Astrocyte (in vitro differentiated cells and primary cell): ENCODE measurements around the gene WDR1. TPM values are rescaled to one million over a fixed set of nuclear protein-coding genes. Genes with fewer than 3 reads are reported as not detected.

ENCODE experiments used
- DNase-seq: peaks from one replicate; pipeline ENCODE4 v3.0.0-alpha.2; 2010; ENCODE audit warnings: low read depth
- FAIRE-seq: peaks from 2 replicates; lab custom pipeline; 2011; peaks lifted over from hg19 to GRCh38; lab: Jason Lieb, UNC
- H2AFZ ChIP-seq: 2 replicates; pipeline ENCODE4 v1.6.0; 2012; ENCODE audit warnings: low read depth, low read length, inconsistent platforms
- H3K27ac ChIP-seq: 2 replicates; pipeline ENCODE4 v1.5.1; 2011; ENCODE audit warnings: low read depth, low read length, inconsistent platforms
- H3K27me3 ChIP-seq: 2 replicates; pipeline ENCODE4 v1.6.0; 2011; ENCODE audit warnings: low read length, inconsistent platforms; ENCODE audit not compliant: insufficient read depth
- H3K36me3 ChIP-seq: 2 replicates; pipeline ENCODE4 v1.5.1; 2011; ENCODE audit warnings: low read length, inconsistent platforms; ENCODE audit not compliant: insufficient read depth
- H3K4me1 ChIP-seq: 2 replicates; pipeline ENCODE4 v1.5.1; 2011; ENCODE audit warnings: low read length, inconsistent platforms; ENCODE audit not compliant: insufficient read depth
- H3K4me2 ChIP-seq: 2 replicates; pipeline ENCODE4 v1.6.0; 2012; ENCODE audit warnings: low read length, inconsistent platforms
- H3K4me3 ChIP-seq: 2 replicates; pipeline ENCODE4 v1.5.1; 2011; ENCODE audit warnings: low read depth, mild to moderate bottlenecking, low read length, inconsistent platforms; ENCODE audit not compliant: insufficient read depth
- H3K79me2 ChIP-seq: 2 replicates; pipeline ENCODE4 v1.6.0; 2012; ENCODE audit warnings: mild to moderate bottlenecking, low read length, inconsistent platforms; ENCODE audit not compliant: insufficient read depth
- H3K9ac ChIP-seq: 2 replicates; pipeline ENCODE4 v1.6.0; 2012; ENCODE audit warnings: mild to moderate bottlenecking, low read length, inconsistent platforms
- H3K9me3 ChIP-seq: 2 replicates; pipeline ENCODE4 v1.5.1; 2012; ENCODE audit warnings: low read depth, mild to moderate bottlenecking, low read length, inconsistent platforms; ENCODE audit not compliant: insufficient read depth
- H4K20me1 ChIP-seq: 2 replicates; pipeline ENCODE4 v1.6.0; 2012; ENCODE audit warnings: low read length, inconsistent platforms; ENCODE audit not compliant: insufficient read depth
- H3K27ac Mint-ChIP-seq: one replicate; pipeline ENCODE4 v1.8.0; 2021; ENCODE audit warnings: mild to moderate bottlenecking, mixed read lengths; ENCODE audit not compliant: unreplicated experiment
- H3K27me3 Mint-ChIP-seq: one replicate; pipeline ENCODE4 v1.8.0; 2021; ENCODE audit warnings: low read depth, mixed read lengths; ENCODE audit not compliant: unreplicated experiment
- H3K36me3 Mint-ChIP-seq: one replicate; pipeline ENCODE4 v1.8.0; 2021; ENCODE audit warnings: low read depth, mixed read lengths; ENCODE audit not compliant: unreplicated experiment
- H3K4me1 Mint-ChIP-seq: one replicate; pipeline ENCODE4 v1.8.0; 2021; ENCODE audit warnings: low read depth, mixed read lengths; ENCODE audit not compliant: unreplicated experiment
- H3K4me3 Mint-ChIP-seq: one replicate; pipeline ENCODE4 v1.8.0; 2021; ENCODE audit warnings: mild to moderate bottlenecking, moderate library complexity, mixed read lengths; ENCODE audit not compliant: unreplicated experiment
- H3K9me3 Mint-ChIP-seq: one replicate; pipeline ENCODE4 v1.8.0; 2021; ENCODE audit warnings: mild to moderate bottlenecking, mixed read lengths; ENCODE audit not compliant: unreplicated experiment
- CTCF ChIP-seq: IDR thresholded peaks from 2 replicates; pipeline ENCODE4 v1.5.1; 2011; ENCODE audit warnings: low read depth, mild to moderate bottlenecking, inconsistent platforms, low read length, moderate library complexity; ENCODE audit not compliant: insufficient read depth
- EZH2 ChIP-seq: IDR thresholded peaks from 2 replicates; pipeline ENCODE4 v1.6.1; 2012; ENCODE audit warnings: mild to moderate bottlenecking, low read length, inconsistent platforms; ENCODE audit not compliant: insufficient read depth
- total RNA-seq: library from RNA; stranded (reverse); gene quantifications from 2 replicates; pipeline ENCODE4 v1.2.1, GENCODE V29; 2021

Gene WDR1
- total RNA-seq, 1 donor from 2014 or later = 620 TPM

GRCh38 chr4:10111067-10111801 lies 5.4 kb downstream of the WDR1 start:
- peak overlapping the region; percentile 98 for H3K4me2 ChIP-seq

GRCh38 chr4:10109995-10110670 lies 6.5 kb downstream of the WDR1 start:
- Histone ChIP-seq H3K79me2 (peaks cover 100% of the 10 kb centered on the region), H3K27me3 (no peaks in the 10 kb centered on the region), H2AFZ (no peak overlapping the region), H3K27ac (peak overlapping the region; percentile 55), H4K20me1 (peaks cover 98% of the 10 kb centered on the region), H3K9me3 (no peaks in the 10 kb centered on the region), H3K4me3 (no peak overlapping the region), H3K4me2 (peak overlapping the region; percentile 98), H3K4me1 (peaks cover 80% of the 10 kb centered on the region), H3K9ac (no peak overlapping the region), H3K36me3 (peaks cover 56% of the 10 kb centered on the region)
- FAIRE-seq = no peak
- Mint-ChIP-seq H3K4me1 (peaks cover 66% of the 10 kb centered on the region), H3K27ac (peak overlapping the region; percentile 62), H3K9me3 (no peaks in the 10 kb centered on the region), H3K36me3 (peaks cover 30% of the 10 kb centered on the region), H3K4me3 (peak overlapping the region; percentile 77), H3K27me3 (no peaks in the 10 kb centered on the region)
- TF ChIP-seq EZH2 (no peak), CTCF (no peak)
- DNase-seq = no peak

More at GRCh38 chr4:10111067-10111801, 5.4 kb downstream of the WDR1 start:
- peaks cover 100% of the 10 kb centered on the region for H3K79me2 ChIP-seq
- H3K9me3 ChIP-seq = no peaks in the 10 kb centered on the region
- Mint-ChIP-seq H3K36me3 (peaks cover 28% of the 10 kb centered on the region), H3K4me1 (peaks cover 56% of the 10 kb centered on the region), H3K27me3 (no peaks in the 10 kb centered on the region), H3K4me3 (peak overlapping the region; percentile 20), H3K27ac (no peak overlapping the region), H3K9me3 (no peaks in the 10 kb centered on the region)
- H2AFZ ChIP-seq = no peak overlapping the region
- H3K36me3 ChIP-seq = peaks cover 49% of the 10 kb centered on the region
- peaks cover 70% of the 10 kb centered on the region for H3K4me1 ChIP-seq
- H3K27me3 ChIP-seq = no peaks in the 10 kb centered on the region
- H3K4me3 ChIP-seq = no peak overlapping the region
- H3K9ac ChIP-seq = no peak overlapping the region
- DNase-seq = no peak
- FAIRE-seq = no peak
- TF ChIP-seq CTCF (no peak), EZH2 (no peak)
- peaks cover 96% of the 10 kb centered on the region for H4K20me1 ChIP-seq
- no peak overlapping the region for H3K27ac ChIP-seq
